Heart left ventricle (tissue), 16 donors: Measurements from ENCODE around the gene PCDHB13. TPM values are rescaled to one million over a fixed set of nuclear protein-coding genes. Genes with fewer than 3 reads are reported as not detected.
"Not testable (repeated sequence)": the region's sequence is repeated elsewhere in the genome, so short reads cannot be mapped to it uniquely, and the experiment has no call there.

Experiments used
- ATAC-seq, 4 donors: fragments of 200-7000 bp; cut with Tn5 transposase; one replicate each; pipeline ENCODE4 v1.9.1; 2020 to 2022; ENCODE audit warnings: moderate library complexity in 4 of 4, mild to moderate bottlenecking in 3 of 4, moderate number of reproducible peaks in 1 of 4
- DNase-seq, 5 donors: peaks; one replicate each; pipeline ENCODE4 v3.0.0-alpha.2; 2020
- H3K27ac ChIP-seq, 12 donors: fragments of 200-600 bp; sonication (generic) in 4 of 12; one replicate each; pipeline versions ENCODE4 v1.5.0 to v1.8.0; 2016 to 2022; ENCODE audit warnings: mild to moderate bottlenecking in 2 of 12
- H3K27me3 ChIP-seq, 9 donors: fragments of 200-600 bp; sonication (generic) in 2 of 9; one replicate each; pipeline versions ENCODE4 v1.5.1 to v1.8.0; 2016 to 2022; ENCODE audit warnings: mild to moderate bottlenecking in 3 of 9
- H3K36me3 ChIP-seq, 9 donors: fragments of 200-600 bp; sonication (generic) in 2 of 9; one replicate each; pipeline versions ENCODE4 v1.5.0 to v1.8.0; 2018 to 2022; ENCODE audit warnings: mild to moderate bottlenecking in 2 of 9
- H3K4me1 ChIP-seq, 12 donors: fragments of 200-600 bp; sonication (generic) in 4 of 12; one replicate each; pipeline versions ENCODE4 v1.5.0 to v1.8.0; 2016 to 2022; ENCODE audit warnings: mild to moderate bottlenecking in 3 of 12
- H3K4me3 ChIP-seq, 12 donors: fragments of 200-600 bp; sonication (generic) in 4 of 12; one replicate each; pipeline versions ENCODE4 v1.5.0 to v1.8.0; 2017 to 2022; ENCODE audit warnings: mild to moderate bottlenecking in 9 of 12, moderate library complexity in 4 of 12
- H3K9me3 ChIP-seq, 12 donors: fragments of 200-600 bp; sonication (generic) in 4 of 12; one replicate each; pipeline versions ENCODE4 v1.5.0 to v1.8.0; 2016 to 2022; ENCODE audit warnings: mild to moderate bottlenecking in 1 of 12
- POLR2A ChIP-seq, 2 donors: fragments of 450-650 bp; IDR thresholded peaks; one replicate each; pipeline ENCODE4 v1.6.1; 2017; ENCODE audit warnings: antibody characterized with exemption in 2 of 2, mild to moderate bottlenecking in 2 of 2, moderate library complexity in 2 of 2
- WGBS, 4 donors: extraction: QIAGEN DNeasy Blood & Tissue Kit in 2 of 4; methylation state at CpG; one replicate each; pipeline versions ENCODE4 v1.1.5 to v1.1.7; 2013 to 2018; 5-methylcytosine and 5-hydroxymethylcytosine counted together
- intact Hi-C, 10 donors: fragments of 100-400 bp; cut with DNase I; formaldehyde crosslinking; loops; one replicate each; pipeline versions ENCODE4 v1.11.1 to v1.14.2; 2022
- polyA plus RNA-seq, 2 donors: library from polyadenylated mRNA; stranded (reverse); fragments of 200-250 nt; gene quantifications; one replicate each; pipeline ENCODE4 v1.2.3, GENCODE V29; 2013
- total RNA-seq, 9 donors: library from RNA; depleted of rRNA in 2 of 9; stranded (reverse); fragments of >200 nt in 2 of 9; fragmentation: NEBNext Ultra II Directional in 3 of 9; extraction: Animal tissue kit (Norgen Biotek cat#: 25700) in 3 of 9; gene quantifications; one replicate each; pipeline versions ENCODE4 v1.1.0 to v1.2.4, GENCODE V29; 2016 to 2023
- TF ChIP-seq, protein P1 (sequence below), 12 donors: fragments of 200-600 bp; sonication (generic) in 4 of 12; IDR thresholded peaks; one replicate each; pipeline versions ENCODE4 v1.5.0 to v1.8.0; 2018 to 2022; ENCODE audit warnings: antibody characterized with exemption in 12 of 12, mild to moderate bottlenecking in 5 of 12
- donor health status: ischemic (EF 13 %, LVEDD 7.1; RV severe dilation, severe dysfunction).
- donor health status: healthy with polysubstance abuse.
- donor health status: DM: no; HTN: yes; CAD: no.
- donor health status: DM: no; HTN: no; CAD: no.
- donor health status: ischemic (EF 25% LVEDD 6.9; RV normal size, moderate dysfunction).
- donor health status: ischemic (EF 25% LVEDD 5.7; RV mildly dilated, moderate dysfunction).
- donor health status: healthy.
- donor health status: DM: yes; HTN: yes; CAD: no.
- donor health status: ischemic (EF 35%, LVEDD 5.7; RV mildly dilated, moderate dysfunction).
- donor health status: nonischemic (EF 11% LVEDD 7.7; RV severe dilation, severe dysfunction).
- donor health status: DM: yes; HTN: yes; CAD: no.
- donor health status: PGD.
- donor health status: ischemic (EF 29% LVEDD 5.4; RV normal size, mild dysfunction).
- donor health status: nonischemic (EF 23%, LVEDD 6.1; RV moderate dilation, normal function).

PCDHB13 gene
- total and polyA plus RNA-seq, 11 donors, result 0.99 to 5.9 (median 3.6) TPM

- intact Hi-C loops, result loop anchor here in 2 of 10 donors (5.0 to 10.0 kb wide), 2 partner anchors 350 to 353 kb away; no protein-coding TSS in a partner anchor
- 47 to 61% (median 57%) methylated on average over 10 to 12 of the region's 12 CpGs for WGBS, 4 donors
- peak overlapping the region in 3 of 12 donors; percentile 10 to 28 (median 27) for H3K4me3 ChIP-seq
- H3K9me3 ChIP-seq, result peaks cover 0 to 91% (median 50%) of the 10 kb centered on the region in 12 donors
- ATAC-seq, result peak in 1 of 4 donors; percentile 31
- DNase-seq, H3K27ac ChIP-seq, H3K4me1 ChIP-seq, H3K27me3 ChIP-seq, H3K36me3 ChIP-seq: not testable (repeated sequence)
Measured at GRCh38 chr5:141214583-141214982, 864 bp downstream of the PCDHB13 start.

GRCh38 chr5:141215504-141215903, 1.8 kb downstream of the PCDHB13 start:
- H3K9me3 ChIP-seq, result peaks cover 0 to 91% (median 53%) of the 10 kb centered on the region in 12 donors
- DNase-seq, H3K27me3 ChIP-seq, H3K27ac ChIP-seq, H3K4me3 ChIP-seq, H3K36me3 ChIP-seq, ATAC-seq, H3K4me1 ChIP-seq: not testable (repeated sequence)
- intact Hi-C loops, result loop anchor here in 1 of 10 donors (10.0 kb wide), 1 partner anchor 349 kb away; no protein-coding TSS in a partner anchor
- 20 to 51% (median 36%) methylated on average over 11 to 35 of the region's 40 CpGs for WGBS, 4 donors

- peaks cover 0 to 92% (median 56%) of the 10 kb centered on the region in 12 donors for H3K9me3 ChIP-seq
- H3K27ac ChIP-seq, H3K27me3 ChIP-seq, H3K4me1 ChIP-seq, H3K4me3 ChIP-seq, H3K36me3 ChIP-seq, ATAC-seq, DNase-seq: not testable (repeated sequence)
- intact Hi-C loops, result loop anchor here in 1 of 10 donors (10.0 kb wide), 1 partner anchor 349 kb away; no protein-coding TSS in a partner anchor
- WGBS, 4 donors, result 32 to 47% (median 36%) methylated on average over 3 to 21 of the region's 26 CpGs
Measured at GRCh38 chr5:141216035-141216434, 2.3 kb downstream of the PCDHB13 start.

GRCh38 chr5:141223112-141223783, 9.5 kb downstream of the PCDHB13 start, which contains the start of gene PCDHB14:
TSS of gene PCDHB14 (plus strand) at chr5:141223343. CDS start at chr5:141223506, 163 bp downstream.
- peak in 2 of 4 donors; percentile 43 to 57 for ATAC-seq
- no peak for DNase-seq
- WGBS, 4 donors, result 24 to 36% (median 31%) methylated on average over 15 of the region's 15 CpGs
- intact Hi-C loops, result loop anchor here in 3 of 10 donors (5.0 to 10.0 kb wide), 2 partner anchors 112 to 339 kb away; partner anchors contain the start of genes PCDHGA1 (in 1 of the 3) and PCDHGA2 (in 1 of the 3)
- Histone ChIP-seq H3K27me3 (no peaks in the 10 kb centered on the region), H3K4me3 (peak within 1 kb of the TSS in 10 of 12 donors; percentile 15 to 43 (median 30)), H3K27ac (no peak within 1 kb of the TSS), H3K36me3 (peaks cover 0 to 4% (median 0%) of the 10 kb centered on the region in 9 donors), H3K4me1 (no peaks in the 10 kb centered on the region), H3K9me3 (peaks cover 0 to 99% (median 71%) of the 10 kb centered on the region in 12 donors)
- TF ChIP-seq POLR2A (IDR thresholded peaks at IDR 0.05), result no peak
- TF ChIP-seq, protein P1, sequence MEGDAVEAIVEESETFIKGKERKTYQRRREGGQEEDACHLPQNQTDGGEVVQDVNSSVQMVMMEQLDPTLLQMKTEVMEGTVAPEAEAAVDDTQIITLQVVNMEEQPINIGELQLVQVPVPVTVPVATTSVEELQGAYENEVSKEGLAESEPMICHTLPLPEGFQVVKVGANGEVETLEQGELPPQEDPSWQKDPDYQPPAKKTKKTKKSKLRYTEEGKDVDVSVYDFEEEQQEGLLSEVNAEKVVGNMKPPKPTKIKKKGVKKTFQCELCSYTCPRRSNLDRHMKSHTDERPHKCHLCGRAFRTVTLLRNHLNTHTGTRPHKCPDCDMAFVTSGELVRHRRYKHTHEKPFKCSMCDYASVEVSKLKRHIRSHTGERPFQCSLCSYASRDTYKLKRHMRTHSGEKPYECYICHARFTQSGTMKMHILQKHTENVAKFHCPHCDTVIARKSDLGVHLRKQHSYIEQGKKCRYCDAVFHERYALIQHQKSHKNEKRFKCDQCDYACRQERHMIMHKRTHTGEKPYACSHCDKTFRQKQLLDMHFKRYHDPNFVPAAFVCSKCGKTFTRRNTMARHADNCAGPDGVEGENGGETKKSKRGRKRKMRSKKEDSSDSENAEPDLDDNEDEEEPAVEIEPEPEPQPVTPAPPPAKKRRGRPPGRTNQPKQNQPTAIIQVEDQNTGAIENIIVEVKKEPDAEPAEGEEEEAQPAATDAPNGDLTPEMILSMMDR (IDR thresholded peaks at IDR 0.05), result peak in 6 of 12 donors; percentile 17 to 41 (median 30)

- H3K27ac ChIP-seq, DNase-seq, H3K27me3 ChIP-seq, H3K36me3 ChIP-seq, H3K4me1 ChIP-seq, H3K4me3 ChIP-seq, ATAC-seq: not testable (repeated sequence)
- H3K9me3 ChIP-seq, result peaks cover 0 to 96% (median 61%) of the 10 kb centered on the region in 12 donors
- intact Hi-C loops, result loop anchor here in 3 of 10 donors (5.0 to 10.0 kb wide), 2 partner anchors 110 to 337 kb away; partner anchors contain the start of genes PCDHGA1 (in 1 of the 3) and PCDHGA2 (in 1 of the 3)
- 18 to 20% (median 19%) methylated on average over 5 to 35 of the region's 40 CpGs for WGBS, 4 donors
Measured at GRCh38 chr5:141224844-141225243, 11.1 kb downstream of the PCDHB13 start.

- H3K27me3 ChIP-seq, H3K36me3 ChIP-seq, H3K4me3 ChIP-seq, H3K27ac ChIP-seq, ATAC-seq, DNase-seq, H3K4me1 ChIP-seq: not testable (repeated sequence)
- intact Hi-C loops, result loop anchor here in 1 of 10 donors (10.0 kb wide), 1 partner anchor 109 kb away; the partner anchor contains the start of genes PCDHGA1 and PCDHGA2
- H3K9me3 ChIP-seq, result peaks cover 0 to 97% (median 61%) of the 10 kb centered on the region in 12 donors
- 26 to 39% (median 30%) methylated on average over 15 to 30 of the region's 30 CpGs for WGBS, 4 donors
Measured at GRCh38 chr5:141225421-141225820, 11.7 kb downstream of the PCDHB13 start.
